ENCODE data around the gene SDK1.
"Not testable (repeated sequence)": the region's sequence is repeated elsewhere in the genome, so short reads cannot be mapped to it uniquely, and the experiment has no call there.

Gene SDK1

DNA sequence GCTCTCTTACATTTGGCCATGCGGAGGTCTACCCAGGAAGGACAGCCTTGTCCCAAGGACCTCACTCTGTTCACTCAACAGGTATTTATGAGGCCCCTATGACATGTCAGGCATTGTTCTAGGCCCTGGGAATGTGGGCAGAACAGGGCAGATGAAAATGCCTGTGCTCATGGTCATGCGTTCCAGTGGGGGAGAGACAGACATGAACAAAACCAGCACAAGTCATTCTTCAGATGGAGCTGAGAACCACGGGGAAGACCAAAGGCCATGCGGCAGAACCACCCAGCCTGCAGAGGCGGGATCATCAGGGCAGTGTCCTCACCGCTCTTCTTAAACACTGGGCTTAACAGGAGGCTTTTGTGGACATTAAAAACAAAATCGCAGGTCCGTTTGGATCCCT, 636.1 kb downstream of the SDK1 start:
- no peak for TF ChIP-seq CTCF (IDR thresholded peaks at IDR 0.05; ENCODE audit: low read depth, low read length, missing control alignments)

GRCh38 chr7:3937605-3938004, 636.6 kb downstream of the SDK1 start:
- TF ChIP-seq CTCF (IDR thresholded peaks at IDR 0.05; ENCODE audit: low read depth, low read length, missing control alignments): no peak
- no peak for DNase-seq (ENCODE audit: extremely low read depth, low read depth)
- H3K4me3 ChIP-seq (replicated peaks; ENCODE audit: low read depth, low read length): no peak overlapping the region

More for the DNA sequence above, 636.1 kb downstream of the SDK1 start:
- no peak for DNase-seq (ENCODE audit: extremely low read depth, low read depth)
- H3K4me3 ChIP-seq (replicated peaks; ENCODE audit: low read depth, low read length): no peak overlapping the region

DNA sequence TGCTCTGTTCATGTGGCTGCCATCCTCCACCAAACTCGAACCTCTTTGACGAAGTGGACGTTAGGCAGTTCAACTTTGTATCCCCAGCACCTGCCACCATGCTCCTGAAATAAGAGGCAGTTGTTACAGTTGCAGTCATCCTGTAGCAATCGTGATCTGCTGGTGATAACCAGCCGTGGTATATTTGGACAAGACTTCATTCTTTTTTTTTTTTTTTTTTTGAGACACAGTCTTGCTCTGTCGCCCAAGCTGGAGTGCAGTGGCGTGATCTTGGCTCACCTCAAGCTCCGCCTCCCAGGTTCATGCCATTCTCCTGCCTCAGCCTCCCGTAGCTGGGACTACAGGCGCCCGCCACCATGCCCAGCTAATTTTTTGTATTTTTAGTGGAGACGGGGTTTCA, 640.7 kb downstream of the SDK1 start:
- H3K4me3 ChIP-seq (replicated peaks; ENCODE audit: low read depth, low read length): not testable (repeated sequence)

GRCh38 chr7:3942276-3942675, 641.2 kb downstream of the SDK1 start:
- DNase-seq (ENCODE audit: extremely low read depth, low read depth): no peak
- no peak for TF ChIP-seq CTCF (IDR thresholded peaks at IDR 0.05; ENCODE audit: low read depth, low read length, missing control alignments)
- H3K4me3 ChIP-seq (replicated peaks; ENCODE audit: low read depth, low read length): no peak overlapping the region

More for the DNA sequence above, 640.7 kb downstream of the SDK1 start:
- DNase-seq (ENCODE audit: extremely low read depth, low read depth): not testable (repeated sequence)

GRCh38 chr7:3942816-3943745, 642.0 kb downstream of the SDK1 start:
- no peak overlapping the region for H3K4me3 ChIP-seq (replicated peaks; ENCODE audit: low read depth, low read length)
- no peak for DNase-seq (ENCODE audit: extremely low read depth, low read depth)
- TF ChIP-seq CTCF (IDR thresholded peaks at IDR 0.05; ENCODE audit: low read depth, low read length, missing control alignments): no peak

DNA sequence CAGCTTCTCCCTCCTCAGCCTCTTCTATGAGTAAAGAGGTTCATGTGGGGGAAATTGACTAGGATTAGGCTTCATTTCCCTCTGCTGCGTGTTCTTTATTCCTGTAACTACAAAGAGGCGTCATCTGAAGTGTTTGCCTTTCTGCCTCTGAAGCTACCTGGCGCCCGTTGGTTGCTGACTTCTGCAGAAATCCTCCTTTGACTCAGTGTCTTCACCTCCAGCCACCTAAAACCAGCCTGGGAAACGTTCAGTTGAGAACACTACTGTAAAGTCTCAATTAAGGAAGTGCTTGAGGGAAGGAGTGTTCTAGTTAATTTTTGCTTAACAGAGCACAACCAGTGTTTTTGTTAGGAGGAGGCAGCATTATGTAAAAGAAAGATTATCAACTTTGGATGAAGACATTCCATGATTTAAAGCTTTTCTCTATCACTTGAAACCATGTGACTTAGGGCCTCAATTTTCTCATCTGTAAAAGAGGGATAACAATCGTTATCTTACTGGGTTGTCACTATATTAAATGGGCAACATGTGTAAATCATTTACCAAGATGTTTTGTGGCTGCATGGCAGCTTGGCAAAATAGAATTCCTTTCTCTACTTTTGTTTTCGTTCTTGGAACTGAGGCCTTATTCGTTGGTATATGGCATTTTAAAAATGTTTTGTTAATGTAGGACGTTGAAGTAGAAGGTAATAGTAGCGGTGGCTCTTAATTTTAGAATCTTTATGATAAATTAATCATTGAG, 642.9 kb downstream of the SDK1 start:
- no peak for DNase-seq (ENCODE audit: extremely low read depth, low read depth)
- no peak for TF ChIP-seq CTCF (IDR thresholded peaks at IDR 0.05; ENCODE audit: low read depth, low read length, missing control alignments)
- H3K4me3 ChIP-seq (replicated peaks; ENCODE audit: low read depth, low read length): no peak overlapping the region

DNA sequence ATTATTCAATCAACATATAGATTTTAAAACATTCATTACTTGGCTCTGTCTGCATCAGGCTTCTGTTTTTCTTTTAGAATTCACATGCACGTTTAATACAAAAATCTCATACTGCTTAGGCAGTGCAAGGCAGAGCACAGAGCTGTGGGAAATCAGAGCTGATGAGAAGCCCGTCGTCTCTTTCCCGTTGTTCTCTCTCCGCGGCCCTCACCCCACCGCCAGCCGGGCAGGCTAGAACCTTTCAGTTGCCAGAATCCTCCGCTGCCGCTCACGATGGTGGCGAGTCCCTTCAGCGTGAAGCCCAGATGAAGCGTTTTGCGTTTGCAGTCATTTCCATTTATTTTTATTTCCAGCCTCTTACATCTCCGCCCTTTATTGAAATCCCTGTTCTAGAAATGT, 648.2 kb downstream of the SDK1 start:
- H3K4me3 ChIP-seq (replicated peaks; ENCODE audit: low read depth, low read length): no peak overlapping the region
- no peak for TF ChIP-seq CTCF (IDR thresholded peaks at IDR 0.05; ENCODE audit: low read depth, low read length, missing control alignments)
- no peak for DNase-seq (ENCODE audit: extremely low read depth, low read depth)
